GM19043 (cell line): ENCODE data around the gene ATP4A.
A peak's percentile ranks its signal among the peaks of the same experiment; 100 is the strongest.
"Not testable (repeated sequence)": the region's sequence is repeated elsewhere in the genome, so short reads cannot be mapped to it uniquely, and the experiment has no call there.

Source experiments
- ATAC-seq: cut with Tn5 transposase; IDR thresholded peaks from one replicate; pipeline ENCODE4 v1.9.1; 2021; ENCODE audit warnings: low read depth; ENCODE audit not compliant: unreplicated experiment

ATP4A gene

DNA sequence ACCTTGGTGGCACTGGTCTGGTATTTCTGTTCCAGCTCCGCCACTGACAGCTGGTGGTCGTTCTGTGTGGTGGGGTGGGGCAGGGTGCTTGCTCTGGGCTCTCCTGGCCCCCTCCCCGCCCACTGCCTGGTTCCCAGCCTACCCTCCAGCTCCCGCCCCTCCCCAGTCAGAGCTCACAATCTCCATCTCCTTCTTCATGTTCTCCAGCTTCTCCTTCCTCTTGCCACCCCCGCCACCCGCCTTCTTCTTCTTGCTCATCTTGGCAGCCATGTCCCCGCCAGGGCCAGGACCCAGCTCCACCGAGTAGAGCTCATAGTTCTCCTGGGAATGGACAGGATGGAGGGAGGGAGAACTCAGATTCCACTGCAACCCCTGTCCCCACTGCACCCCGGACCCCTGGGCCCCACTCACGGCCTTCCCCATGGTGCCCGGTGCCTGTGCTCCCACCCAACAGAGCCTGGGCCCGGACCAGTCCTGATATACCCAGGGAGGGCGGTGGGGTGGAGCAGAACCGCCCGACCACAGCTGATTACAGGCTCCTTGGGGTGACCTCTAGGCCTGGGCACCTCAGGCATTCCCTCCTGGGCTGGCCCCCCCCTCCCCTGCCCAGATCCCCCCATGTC lies at the start of gene ATP4A:
ATP4A (minus strand) TSS at position 452 of the 623 bp plus-strand sequence; CDS start at position 423, 29 bp downstream.
- ATAC-seq = no peak

DNA sequence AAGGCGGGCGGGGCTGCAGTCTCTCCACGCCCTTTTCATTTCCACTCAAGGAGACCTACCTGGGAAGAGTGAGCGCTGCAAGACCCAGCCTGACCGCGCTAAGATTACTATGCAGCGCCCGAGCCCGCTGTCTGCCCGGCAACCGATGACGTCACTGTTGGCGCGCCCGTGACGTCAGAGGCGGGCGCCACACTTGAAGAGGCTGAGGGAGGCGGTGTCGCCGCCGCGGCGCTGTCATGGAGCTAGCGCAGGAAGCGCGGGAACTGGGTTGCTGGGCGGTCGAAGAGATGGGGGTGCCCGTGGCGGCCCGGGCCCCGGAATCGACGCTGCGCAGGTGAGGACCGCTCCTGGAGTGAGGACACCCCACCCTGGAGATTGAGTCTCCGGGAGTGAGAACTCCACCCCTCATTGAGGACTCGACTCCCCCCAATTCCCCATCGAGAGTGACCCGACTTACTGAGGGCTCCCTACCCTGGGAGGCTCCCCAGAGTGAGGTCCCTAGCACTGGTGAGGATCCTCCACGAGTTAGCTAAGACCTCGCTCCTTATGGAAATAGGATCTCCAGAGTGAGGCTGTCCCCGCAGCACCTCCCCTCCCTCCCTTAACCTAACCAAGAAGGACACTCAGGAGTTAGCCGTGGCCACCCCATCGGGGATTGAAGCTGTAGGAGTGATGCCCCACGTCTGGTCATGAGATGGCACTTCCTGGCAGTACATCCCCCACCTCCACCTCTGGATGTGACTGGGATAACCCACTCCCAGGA lies 49.3 kb upstream of the ATP4A start, which contains the start of gene HAUS5:
HAUS5 (plus strand) TSS at position 177 of the 763 bp plus-strand sequence; CDS start at position 237, 60 bp downstream.
- ATAC-seq = peak; percentile 74

DNA sequence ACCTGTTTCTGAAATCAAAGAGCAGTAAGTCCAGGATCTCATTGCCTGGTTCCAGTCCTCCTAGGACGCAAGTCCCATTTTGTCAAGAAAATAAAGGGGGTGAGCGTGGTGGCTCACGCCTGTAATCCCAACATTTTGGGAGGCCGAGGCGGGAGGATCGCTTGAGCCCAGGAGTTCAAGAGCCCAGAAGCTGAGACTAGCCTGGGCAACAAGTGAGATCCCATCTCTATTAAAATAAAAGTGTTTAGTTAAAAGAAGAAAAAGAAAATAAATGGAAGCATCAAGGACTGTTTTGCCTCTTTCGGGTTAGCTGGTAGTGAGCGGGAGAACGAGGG lies 48.7 kb upstream of the ATP4A start:
- ATAC-seq = no peak

DNA sequence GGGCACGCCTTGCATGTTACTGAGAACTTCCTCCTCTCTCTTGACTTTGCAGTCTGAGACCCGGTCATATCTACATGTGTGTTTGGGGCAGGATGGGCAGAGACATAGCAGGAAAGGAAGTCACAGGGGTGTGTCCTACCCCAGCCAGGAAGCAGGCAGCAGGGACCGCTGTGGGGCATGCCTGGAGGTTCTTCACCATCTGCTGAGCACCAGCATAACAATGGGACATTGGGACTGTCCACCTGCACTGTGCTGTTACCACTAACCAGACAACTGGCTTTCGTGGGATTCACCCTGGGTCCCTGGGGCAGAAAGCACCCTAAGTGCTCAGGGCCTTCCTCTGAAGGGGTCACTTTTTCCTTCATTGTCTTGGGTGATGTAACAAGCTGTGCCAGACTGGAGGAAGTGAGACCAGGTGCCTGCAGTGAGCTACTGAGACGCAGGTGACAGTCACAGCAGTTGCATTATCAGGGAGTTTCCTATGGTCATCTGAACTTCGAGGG lies 46.4 kb upstream of the ATP4A start:
- ATAC-seq = no peak

- no peak for ATAC-seq
Measured at GRCh38 chr19:35608251-35608650, 44.8 kb upstream of the ATP4A start.

GRCh38 chr19:35607661-35608060 lies 44.2 kb upstream of the ATP4A start:
- no peak for ATAC-seq

GRCh38 chr19:35607170-35607569 lies 43.7 kb upstream of the ATP4A start:
- ATAC-seq = not testable (repeated sequence)

DNA sequence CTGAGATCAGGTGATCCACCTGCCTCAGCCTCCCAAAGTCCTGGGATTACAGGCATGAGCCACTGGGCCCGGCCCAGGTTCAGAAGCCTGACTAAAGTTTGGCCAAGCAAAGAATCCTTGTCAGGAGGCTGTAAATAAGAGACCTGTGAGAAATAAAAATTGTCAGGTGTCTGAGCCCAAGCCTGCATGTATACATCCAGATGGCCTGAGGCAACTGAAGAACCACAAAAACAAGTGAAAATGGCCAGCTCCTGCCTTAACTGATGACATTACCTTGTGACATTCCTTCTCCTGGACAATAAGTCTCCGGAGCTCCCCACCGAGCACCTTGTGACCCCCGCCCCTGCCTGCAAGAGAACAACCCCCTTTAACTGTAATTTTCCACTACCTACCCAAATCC lies 41.0 kb upstream of the ATP4A start:
- ATAC-seq = not testable (repeated sequence)

DNA sequence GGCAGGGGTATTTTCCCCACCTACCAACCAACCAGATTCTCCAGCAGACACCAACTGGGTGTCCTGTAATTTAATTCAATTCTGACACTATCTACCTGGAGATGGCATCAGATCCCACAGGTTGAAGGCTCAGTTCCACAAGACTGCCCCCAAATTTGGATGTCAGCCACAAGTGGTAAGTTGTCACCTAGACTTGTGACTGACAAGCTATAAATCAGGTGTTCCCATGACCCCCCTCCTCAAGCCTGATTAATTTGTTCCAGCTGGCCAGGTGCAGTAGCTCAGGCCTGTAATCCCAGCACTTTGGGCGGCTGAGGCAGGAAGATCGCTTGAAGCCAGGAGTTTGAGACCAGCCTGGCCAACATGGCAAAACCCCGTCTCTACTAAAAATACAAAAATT lies 38.5 kb upstream of the ATP4A start:
- no peak for ATAC-seq

DNA sequence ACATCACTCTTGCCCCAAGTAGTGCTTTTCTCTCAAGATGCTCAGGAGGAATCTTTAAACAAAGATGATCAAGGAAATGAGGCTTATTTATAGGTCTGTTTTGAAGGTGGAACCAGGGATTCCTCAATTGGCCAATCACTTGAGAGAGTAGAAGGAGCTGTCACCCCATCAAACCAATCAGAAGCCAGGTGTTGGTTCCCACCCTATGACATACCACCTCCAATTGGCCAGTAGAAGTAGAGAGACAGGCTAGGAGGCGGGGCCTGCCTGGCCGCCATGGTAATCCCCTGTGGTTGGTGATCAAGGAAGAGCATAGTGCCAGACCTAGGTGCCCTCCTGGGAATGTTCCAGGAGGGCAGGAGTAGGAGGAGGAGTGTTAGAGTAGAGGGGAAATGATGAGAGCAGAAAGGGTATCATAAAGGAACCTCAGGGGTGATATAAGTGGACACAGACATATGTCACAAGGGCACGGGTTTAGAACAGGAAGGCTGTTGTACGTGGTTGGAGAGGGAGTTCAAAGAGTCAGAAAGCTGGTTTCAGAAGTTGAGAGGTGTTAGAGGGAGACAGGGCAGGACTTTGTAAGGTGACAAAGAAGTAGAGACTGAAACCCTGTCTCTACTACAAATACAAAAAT lies 33.0 kb upstream of the ATP4A start:
- no peak for ATAC-seq

DNA sequence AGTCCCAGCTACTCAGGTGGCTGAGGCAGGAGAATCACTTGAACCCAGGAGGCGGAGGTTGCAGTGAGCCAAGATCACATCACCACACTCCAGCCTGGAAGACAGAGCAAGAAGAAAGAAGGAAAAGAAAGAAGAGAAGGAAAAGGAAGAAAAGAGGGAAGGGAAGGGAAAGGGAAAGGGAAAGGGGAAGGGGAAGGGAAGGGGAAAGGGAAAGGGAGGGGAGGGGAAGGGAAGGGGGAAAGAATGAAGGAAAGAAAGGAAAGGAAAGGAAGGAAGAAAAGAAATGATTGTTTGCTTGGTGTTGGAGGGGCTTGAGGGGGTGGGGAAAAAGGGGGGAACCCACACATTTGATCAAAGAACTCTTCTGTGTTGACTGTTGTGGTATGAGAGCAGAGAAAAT lies 32.5 kb upstream of the ATP4A start:
- ATAC-seq = no peak

- not testable (repeated sequence) for ATAC-seq
Measured at GRCh38 chr19:35595026-35595425, 31.6 kb upstream of the ATP4A start.

DNA sequence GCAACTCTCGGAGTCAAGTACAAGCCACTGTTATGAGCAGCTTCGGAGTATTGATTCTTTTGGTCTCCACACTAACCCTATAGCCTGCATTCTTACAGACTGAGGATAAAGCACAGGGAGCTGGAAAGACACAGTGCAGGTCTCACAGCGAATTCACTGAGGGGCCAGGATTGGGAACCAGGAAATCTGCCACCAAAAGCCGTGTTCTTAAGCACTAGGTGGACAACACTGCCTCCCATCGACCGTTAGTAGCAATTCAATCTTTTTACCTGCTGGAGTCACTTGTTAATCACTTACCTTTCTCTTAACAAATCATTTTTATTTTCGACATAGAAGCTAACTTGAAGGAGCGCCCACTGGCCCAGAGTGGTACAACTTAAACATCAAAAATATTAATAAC lies 28.8 kb upstream of the ATP4A start:
- no peak for ATAC-seq

- no peak for ATAC-seq
Measured at GRCh38 chr19:35590875-35591274, 27.4 kb upstream of the ATP4A start.

DNA sequence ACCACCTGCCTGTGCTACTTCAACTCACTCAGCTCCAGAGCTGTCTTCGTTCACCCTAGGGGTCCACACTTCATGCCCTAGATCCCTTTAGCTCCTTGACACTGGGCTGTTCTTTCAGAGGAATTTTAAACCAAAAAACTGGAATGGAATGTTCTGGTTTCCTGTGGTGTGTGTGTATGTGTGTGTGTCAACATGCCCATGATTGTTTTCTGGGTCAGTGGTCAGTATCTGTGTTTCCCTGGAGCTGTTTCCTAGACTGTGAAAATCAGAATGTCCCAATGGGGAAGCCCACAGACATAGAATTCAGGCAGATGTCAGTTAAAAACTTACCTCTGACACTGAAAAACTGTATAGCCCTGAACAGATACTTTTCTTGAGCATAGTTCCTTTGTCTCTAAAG lies 23.9 kb upstream of the ATP4A start:
- no peak for ATAC-seq

DNA sequence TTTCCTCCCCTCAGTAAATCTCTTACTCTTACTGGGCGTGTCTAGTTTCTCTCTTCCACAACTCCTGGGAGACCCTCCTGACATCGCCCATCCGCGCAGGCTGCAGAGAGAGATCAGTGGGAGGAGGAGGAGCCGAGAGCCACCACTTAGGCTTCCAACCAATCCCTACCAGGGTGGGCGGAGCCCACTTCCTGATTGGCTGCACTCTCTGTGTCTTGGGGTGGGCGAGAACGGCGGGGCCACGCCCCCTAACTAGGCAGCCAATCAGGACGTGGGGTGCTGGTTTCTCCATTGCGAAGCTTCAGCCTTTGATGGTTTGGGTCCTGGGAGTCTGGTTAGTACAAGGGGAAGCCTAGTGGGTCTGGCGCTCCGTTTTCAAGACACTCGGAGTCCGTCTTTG lies 22.4 kb upstream of the ATP4A start, which contains the start of gene PMIS2:
PMIS2 (plus strand) TSS at position 326 of the 400 bp plus-strand sequence. CDS start 87 bp downstream, outside the sequence.
- no peak for ATAC-seq

GRCh38 chr19:35582760-35583159 lies 19.3 kb upstream of the ATP4A start:
- ATAC-seq = no peak

DNA sequence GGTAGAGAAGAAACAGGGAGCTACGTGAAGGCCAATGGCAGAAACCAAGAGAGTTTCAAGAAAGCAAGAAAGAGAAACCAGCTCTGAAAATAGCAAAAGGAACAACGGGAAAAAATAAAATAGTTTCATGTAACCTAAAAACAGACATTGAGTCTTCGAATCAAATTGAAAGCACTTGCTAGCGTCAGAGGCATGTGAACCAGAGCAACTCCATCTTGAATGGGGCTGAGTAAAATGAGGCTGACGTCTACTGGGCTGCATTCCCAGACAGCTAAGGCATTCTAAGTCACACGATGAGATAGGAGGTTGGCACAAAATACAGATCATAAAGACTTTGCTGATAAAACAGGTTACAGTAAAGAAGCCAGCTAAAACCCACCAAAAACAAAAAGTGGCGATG lies 15.2 kb upstream of the ATP4A start:
- ATAC-seq = no peak

GRCh38 chr19:35577918-35578317 lies 14.5 kb upstream of the ATP4A start:
- ATAC-seq = no peak

DNA sequence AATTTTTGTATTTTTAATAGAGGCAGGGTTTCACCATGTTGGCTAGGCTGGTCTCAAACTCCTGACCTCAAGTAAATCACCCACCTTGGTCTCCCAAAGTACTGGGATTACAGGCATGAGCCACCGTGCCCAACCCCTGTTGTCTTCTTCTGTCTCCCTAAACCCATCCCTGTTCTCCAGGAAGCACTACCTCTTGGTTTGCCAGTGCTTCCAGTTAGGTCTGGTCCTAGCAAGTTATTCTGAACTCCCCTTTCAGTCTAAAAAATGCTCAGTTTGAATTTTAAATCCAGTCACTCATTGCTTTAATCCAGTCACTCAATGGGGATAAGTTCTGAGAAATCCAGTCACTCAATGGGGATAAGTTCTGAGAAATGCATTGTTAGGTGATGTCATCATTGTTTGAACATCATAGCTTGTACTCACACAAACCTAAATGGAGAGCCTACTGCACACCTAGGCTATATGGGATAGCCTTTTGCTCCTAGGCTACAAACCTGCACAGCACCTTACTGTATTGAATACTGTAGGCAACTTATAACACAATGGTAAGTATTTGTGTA lies 8.0 kb upstream of the ATP4A start:
- no peak for ATAC-seq

- ATAC-seq = no peak
Measured at GRCh38 chr19:35569281-35569781, 5.9 kb upstream of the ATP4A start.
